HG02870 (cell line): Measurements from ENCODE around the gene CORO6.

Experiments
- ATAC-seq: cut with Tn5 transposase; IDR thresholded peaks from one replicate; pipeline ENCODE4 v1.9.1; 2021; ENCODE audit warnings: mild to moderate bottlenecking, moderate library complexity; ENCODE audit not compliant: unreplicated experiment

The CORO6 gene

DNA sequence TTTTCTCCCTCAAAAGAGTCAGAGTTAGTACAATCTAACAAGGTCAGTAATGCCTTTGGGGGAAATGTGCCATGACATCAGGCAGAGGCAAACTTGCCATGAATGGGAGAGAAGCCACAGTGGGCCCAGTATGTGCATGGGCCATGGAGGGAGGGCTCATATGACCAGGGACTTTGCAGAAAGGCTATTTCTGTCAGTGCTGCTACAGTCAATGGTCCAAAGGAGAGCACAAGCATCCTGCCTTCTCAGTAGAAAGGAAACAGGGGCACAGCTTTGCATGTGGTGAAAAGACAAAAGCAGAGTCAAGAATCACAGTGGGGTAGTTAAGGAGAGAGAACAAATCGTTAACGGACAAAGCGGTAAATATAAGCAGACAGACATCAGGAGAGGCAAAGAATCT, 11.2 kb upstream of the CORO6 start:
- no peak for ATAC-seq

DNA sequence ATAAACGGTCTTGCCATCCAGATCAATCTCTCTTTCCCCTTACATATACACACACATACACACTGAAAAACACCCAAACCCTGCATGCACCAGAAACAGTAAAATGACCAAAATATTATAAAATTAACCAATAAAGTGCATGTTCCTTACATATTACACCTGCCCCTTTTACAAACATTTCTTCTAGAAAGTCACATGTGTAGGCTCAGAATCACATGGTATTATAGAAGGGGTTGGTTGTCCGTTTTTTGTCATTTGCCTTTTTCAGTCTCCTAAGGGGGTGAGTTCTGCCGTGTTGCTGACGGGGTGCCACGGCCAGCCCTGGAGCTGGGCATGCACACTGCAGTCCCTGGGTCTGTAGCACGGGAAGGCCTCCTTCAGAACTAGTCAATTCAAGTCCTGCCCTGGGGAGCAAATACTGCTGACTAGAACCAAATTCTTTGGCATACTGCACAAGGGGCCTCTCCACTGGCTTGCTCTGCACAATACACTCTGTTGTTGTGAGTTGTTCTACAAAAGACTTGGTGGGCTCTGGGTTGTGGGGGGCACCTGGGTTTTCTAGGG, 8.0 kb upstream of the CORO6 start:
- no peak for ATAC-seq

GRCh38 chr17:29629839-29630238, 7.1 kb upstream of the CORO6 start:
- ATAC-seq = no peak

DNA sequence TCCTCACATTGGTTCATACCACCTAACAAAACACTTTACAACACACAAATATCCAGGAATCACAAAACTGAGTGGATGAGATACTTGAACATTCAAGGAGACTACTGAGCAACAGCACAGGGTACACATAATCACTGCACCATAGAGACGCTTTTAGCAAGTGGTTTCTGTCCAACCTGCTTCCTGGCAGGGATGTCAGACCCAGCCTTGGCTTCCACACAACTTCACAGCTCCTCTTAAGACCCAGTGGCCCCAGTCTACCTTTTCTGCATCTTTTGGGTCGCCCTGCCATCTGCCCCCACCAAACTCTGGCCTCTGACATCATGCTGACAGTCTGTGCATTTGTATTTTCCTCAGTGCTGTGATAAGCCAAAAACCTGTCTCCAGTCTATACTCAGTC, 5.9 kb upstream of the CORO6 start:
- no peak for ATAC-seq

- ATAC-seq = no peak
These were observed 5.2 kb upstream of the CORO6 start for GRCh38 chr17:29627951-29628350.

GRCh38 chr17:29625037-29625750, 2.5 kb upstream of the CORO6 start:
- no peak for ATAC-seq

DNA sequence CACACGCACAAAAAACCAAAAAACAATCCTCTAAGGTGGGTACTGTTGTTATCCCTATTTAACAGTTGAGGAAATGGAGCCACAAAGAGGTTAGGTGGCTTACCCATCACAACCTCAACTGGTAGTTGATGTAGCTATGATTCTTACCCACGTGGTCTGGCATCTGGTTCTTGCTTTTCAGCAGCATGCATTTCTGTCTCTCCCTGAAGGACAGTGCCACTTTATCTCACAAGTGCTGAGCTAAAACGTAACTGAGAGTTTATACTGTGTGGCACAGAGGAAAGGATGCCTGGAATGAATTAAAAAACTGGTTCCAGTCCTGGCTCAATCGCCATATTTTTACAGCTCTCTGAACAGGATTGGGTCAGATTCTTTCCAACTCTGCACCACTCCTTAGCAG, 1.9 kb upstream of the CORO6 start:
- no peak for ATAC-seq

DNA sequence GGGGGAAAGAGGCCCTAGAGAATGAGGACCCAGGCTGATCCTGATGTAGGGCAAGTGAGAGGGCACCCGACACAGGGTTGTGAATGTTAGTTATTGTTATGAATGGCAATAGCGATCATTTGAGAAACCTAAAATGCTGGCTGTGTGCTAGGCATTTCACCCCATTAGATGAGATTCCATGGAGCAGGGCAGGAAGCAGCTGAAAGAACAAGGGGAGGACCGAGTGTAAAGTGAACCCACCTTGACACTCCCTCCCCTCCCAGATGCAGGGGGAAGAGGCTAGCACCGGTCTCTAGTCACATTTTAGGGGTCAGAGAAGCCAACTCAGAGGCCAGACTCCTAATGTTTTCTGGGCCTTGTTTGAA, 553 bp upstream of the CORO6 start:
- no peak for ATAC-seq

- ATAC-seq = no peak
These were observed 939 bp downstream of the CORO6 start for GRCh38 chr17:29621751-29622194.

DNA sequence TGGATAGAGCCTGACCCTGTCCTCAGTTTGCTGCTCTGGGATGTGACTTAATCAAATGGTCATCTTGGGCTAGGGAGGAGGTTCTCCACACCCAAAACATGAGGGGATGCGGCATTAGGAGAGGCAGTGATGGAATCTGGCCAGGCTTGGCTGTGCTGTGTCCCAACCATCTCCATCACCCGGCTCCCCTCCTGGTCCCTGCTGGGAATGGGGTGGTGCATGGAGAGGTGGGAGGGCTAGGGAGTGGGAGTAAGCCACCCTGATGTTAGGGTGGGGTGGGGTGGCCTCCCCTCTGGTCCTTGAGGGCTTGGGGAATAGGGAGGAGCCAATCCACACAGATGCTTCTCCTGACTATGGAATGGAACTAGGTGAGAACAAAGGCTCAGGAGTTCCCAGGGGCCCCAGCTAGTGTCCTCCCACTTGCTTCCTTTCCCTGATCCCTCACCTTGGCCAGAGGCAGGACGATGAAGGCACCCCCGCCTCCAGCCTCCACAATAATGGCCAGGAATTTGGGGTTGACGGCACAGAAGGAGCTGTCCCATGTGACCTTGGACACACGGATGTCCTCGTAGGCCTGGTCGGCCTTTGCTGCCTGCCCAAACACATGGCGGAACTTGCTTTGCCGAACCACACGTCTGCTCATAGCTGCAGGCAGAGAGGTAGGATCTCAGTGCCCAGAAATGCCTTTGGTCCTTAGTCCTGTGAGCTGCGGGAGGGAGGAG, 1.8 kb downstream of the CORO6 start:
- no peak for ATAC-seq

GRCh38 chr17:29620271-29620670, 2.4 kb downstream of the CORO6 start:
- no peak for ATAC-seq

DNA sequence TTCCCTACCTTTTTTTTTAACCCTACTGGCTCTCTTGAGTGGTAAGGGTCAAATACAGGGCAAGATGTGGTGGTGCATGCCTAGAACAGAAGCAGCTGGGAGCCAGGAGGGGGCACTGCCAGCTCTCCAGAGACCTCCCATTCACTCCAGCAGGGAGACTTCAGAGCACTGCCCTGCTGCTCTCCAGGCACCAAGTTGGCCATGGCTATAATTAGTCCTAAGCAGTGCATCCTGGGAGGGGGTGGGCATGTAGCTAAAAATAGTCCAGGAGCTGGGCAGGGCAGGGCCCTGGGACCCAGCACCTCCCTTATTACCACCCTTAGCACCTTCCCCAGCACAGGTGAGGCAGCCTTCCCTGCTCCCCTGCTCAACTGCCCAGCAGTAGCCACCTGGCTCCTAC, 3.5 kb downstream of the CORO6 start:
- no peak for ATAC-seq

- ATAC-seq = no peak
These were observed 4.2 kb downstream of the CORO6 start for GRCh38 chr17:29618272-29619065.

- ATAC-seq = no peak
These were observed 5.0 kb downstream of the CORO6 start for GRCh38 chr17:29617481-29618271.

DNA sequence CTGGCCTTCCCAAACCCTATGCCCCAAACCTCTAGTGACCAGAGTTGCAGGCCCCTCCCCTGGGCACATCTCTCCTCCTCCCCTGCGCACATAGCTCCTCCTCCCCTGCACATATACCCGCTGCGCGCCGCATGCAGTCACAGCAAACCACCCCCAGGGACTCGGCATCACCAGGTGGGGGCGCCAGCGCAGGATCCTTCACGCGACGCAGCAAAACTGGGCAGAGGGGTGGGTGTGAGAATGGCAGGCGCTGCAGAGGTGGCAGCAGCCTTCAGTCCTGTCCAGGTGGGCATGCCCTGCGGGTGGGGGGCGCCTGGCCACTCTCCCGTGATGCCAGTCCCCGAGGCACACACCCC, 5.6 kb downstream of the CORO6 start:
- no peak for ATAC-seq

DNA sequence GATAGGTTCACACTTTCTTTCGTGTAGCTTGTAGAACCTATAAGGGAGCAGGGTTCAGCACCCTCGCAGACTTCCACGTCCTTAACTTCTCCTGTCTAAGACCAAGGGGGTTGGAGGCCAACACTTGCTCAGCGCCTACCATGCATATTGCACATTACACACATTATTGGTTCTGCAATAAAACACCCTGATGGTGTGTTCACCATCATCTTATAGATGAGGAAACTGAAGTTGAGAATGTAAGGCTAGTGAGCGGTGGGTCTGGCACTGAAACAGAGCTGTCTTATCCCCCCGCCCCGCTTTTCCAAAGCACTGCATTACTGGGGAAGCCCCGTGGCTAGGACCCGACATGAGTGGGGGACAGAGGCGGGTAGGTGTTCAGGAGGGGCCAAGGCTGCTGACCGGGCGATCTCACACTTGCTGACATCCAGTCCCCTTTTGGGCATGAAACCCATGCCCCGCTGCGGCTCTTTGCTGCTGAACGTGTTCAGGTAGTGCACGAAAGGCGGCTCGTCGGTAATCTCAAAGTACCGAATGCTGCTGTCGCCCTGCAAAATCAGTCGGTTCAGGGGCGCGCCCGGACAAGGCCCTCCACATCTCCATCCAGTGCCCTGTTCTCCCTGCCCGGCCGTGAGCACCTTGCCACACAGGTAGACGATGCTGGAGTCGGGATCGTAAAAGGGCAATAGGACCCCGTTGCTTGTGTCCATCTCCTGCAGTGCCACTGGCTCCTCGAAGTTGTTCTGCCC, 6.2 kb downstream of the CORO6 start:
- ATAC-seq = no peak

- ATAC-seq = peak; percentile 31
These were observed 7.0 kb downstream of the CORO6 start for GRCh38 chr17:29615492-29616299.

- no peak for ATAC-seq
These were observed 7.7 kb downstream of the CORO6 start for GRCh38 chr17:29615048-29615385.

DNA sequence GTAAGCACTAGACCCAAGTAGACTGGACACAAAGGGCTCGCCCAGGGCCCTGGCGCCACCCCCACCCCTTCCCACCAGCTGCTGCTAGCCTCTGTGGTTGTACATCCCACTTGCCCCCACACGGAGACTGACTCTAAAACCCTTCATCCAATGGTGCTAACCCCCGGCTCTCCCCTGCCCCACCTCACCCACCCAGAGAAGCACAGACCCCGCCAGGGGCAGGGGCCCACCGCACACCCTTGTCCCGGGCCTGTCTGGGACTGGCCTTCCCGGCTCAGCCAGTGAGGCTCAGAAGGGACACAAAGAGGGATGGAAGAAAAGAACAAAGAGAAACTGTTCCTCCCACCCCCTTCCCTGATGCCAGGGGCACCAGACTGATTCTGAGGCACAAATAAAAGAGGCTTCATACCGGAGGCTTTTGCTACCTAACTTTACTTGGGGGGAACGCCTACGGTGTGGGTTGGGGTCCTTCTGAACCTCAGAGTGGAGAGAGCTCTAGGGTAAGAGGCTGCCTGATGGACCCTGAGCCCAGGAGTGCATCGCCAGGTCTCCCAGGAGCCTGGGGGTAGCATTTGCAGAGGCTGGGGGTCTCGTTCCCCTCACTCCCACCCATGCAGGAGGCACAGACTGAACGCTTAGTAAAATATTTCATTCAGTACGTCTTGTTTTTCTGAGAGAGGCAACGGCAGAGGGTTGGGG, 8.2 kb downstream of the CORO6 start:
- no peak for ATAC-seq
